Measurements from ENCODE around the gene SETD1B. TPM values are rescaled to one million over a fixed set of nuclear protein-coding genes. Genes with fewer than 3 reads are reported as not detected.
"Not testable (repeated sequence)": the region's sequence is repeated elsewhere in the genome, so short reads cannot be mapped to it uniquely, and the experiment has no call there.

Gene SETD1B
- total and polyA plus RNA-seq, 4 experiments from 2014 or later, result 0.13 to 69.3 (median 35.2) TPM

GRCh38 chr12:121849665-121850064 lies 45.9 kb downstream of the SETD1B start:
- intact Hi-C loops (cut with micrococcal nuclease), result no loop called here
- POLR2A ChIA-PET (ENCODE audit: partially characterized antibody), result no interaction called here
- H3K4me1 ChIP-seq (ENCODE audit: insufficient read depth, low read length), result no peaks in the 10 kb centered on the region

GRCh38 chr12:121852392-121852791 lies 48.6 kb downstream of the SETD1B start:
- H3K4me3 Mint-ChIP-seq; H3K9me3 ChIP-seq (ENCODE audit: control insufficient read depth in 1 of 2, low read length in 2 of 2); H3K27ac Mint-ChIP-seq; DNase-seq; intact Hi-C loops (cut with micrococcal nuclease); H3K4me1 ChIP-seq (ENCODE audit: insufficient read depth, low read length); H3K36me3 Mint-ChIP-seq; H3K27ac ChIP-seq (ENCODE audit: low read depth, low read length); H3K4me1 Mint-ChIP-seq; H3K36me3 ChIP-seq (ENCODE audit: insufficient read depth, low read length); H3K27me3 ChIP-seq (ENCODE audit: insufficient read depth, low read length); H3K27me3 Mint-ChIP-seq; H3K4me3 ChIP-seq (ENCODE audit: low read length in 2 of 2); POLR2A ChIA-PET (ENCODE audit: partially characterized antibody); H3K9me3 Mint-ChIP-seq: not testable (repeated sequence)
- CTCF ChIA-PET (ENCODE audit: partially characterized antibody), result interaction anchor here (1.4 kb wide), 1 partner anchor 41 kb away, joined by 3 read pairs; no protein-coding TSS in a partner anchor

More at GRCh38 chr12:121849665-121850064, 45.9 kb downstream of the SETD1B start:
- H3K9me3 ChIP-seq (ENCODE audit: control insufficient read depth in 1 of 2, low read length in 2 of 2), result no peaks in the 10 kb centered on the region
- Mint-ChIP-seq H3K27me3 (no peaks in the 10 kb centered on the region), H3K4me1 (no peaks in the 10 kb centered on the region), H3K27ac (no peak overlapping the region), H3K4me3 (no peak overlapping the region), H3K36me3 (no peaks in the 10 kb centered on the region), H3K9me3 (no peaks in the 10 kb centered on the region)
- CTCF ChIA-PET (ENCODE audit: partially characterized antibody), result no interaction called here
- no peak for DNase-seq
- no peak overlapping the region for H3K4me3 ChIP-seq (ENCODE audit: low read length in 2 of 2)
- H3K27ac ChIP-seq (ENCODE audit: low read depth, low read length), result no peak overlapping the region
- no peaks in the 10 kb centered on the region for H3K36me3 ChIP-seq (ENCODE audit: insufficient read depth, low read length)
- H3K27me3 ChIP-seq (ENCODE audit: insufficient read depth, low read length), result no peaks in the 10 kb centered on the region

- intact Hi-C loops (cut with micrococcal nuclease), result no loop called here
- Histone ChIP-seq H3K36me3 (ENCODE audit: insufficient read depth, low read length) (no peaks in the 10 kb centered on the region), H3K4me3 (ENCODE audit: low read length in 2 of 2) (no peak overlapping the region), H3K27me3 (ENCODE audit: insufficient read depth, low read length) (no peaks in the 10 kb centered on the region), H3K9me3 (ENCODE audit: control insufficient read depth in 1 of 2, low read length in 2 of 2) (no peaks in the 10 kb centered on the region), H3K27ac (ENCODE audit: low read depth, low read length) (no peak overlapping the region), H3K4me1 (ENCODE audit: insufficient read depth, low read length) (no peaks in the 10 kb centered on the region)
- H3K4me1 Mint-ChIP-seq, result no peaks in the 10 kb centered on the region
- peak in 1 of 5 donors; percentile 40 for DNase-seq
- H3K36me3 Mint-ChIP-seq, result no peaks in the 10 kb centered on the region
- no peaks in the 10 kb centered on the region for H3K9me3 Mint-ChIP-seq
- H3K27ac Mint-ChIP-seq, result no peak overlapping the region
- no peaks in the 10 kb centered on the region for H3K27me3 Mint-ChIP-seq
- ChIA-PET CTCF (ENCODE audit: partially characterized antibody) (no interaction called here), POLR2A (ENCODE audit: partially characterized antibody) (no interaction called here)
- no peak overlapping the region for H3K4me3 Mint-ChIP-seq
Observed at GRCh38 chr12:121857322-121858246, 53.8 kb downstream of the SETD1B start.

GRCh38 chr12:121858318-121858661 lies 54.5 kb downstream of the SETD1B start:
- H3K4me1 ChIP-seq (ENCODE audit: insufficient read depth, low read length), result no peaks in the 10 kb centered on the region
- intact Hi-C loops (cut with micrococcal nuclease), result no loop called here
- ChIA-PET POLR2A (ENCODE audit: partially characterized antibody) (no interaction called here), CTCF (ENCODE audit: partially characterized antibody) (no interaction called here)
- Mint-ChIP-seq H3K36me3 (peaks cover 0 to 1% of the 10 kb centered on the region in 2 donors), H3K27ac (no peak overlapping the region), H3K27me3 (no peaks in the 10 kb centered on the region), H3K4me1 (no peaks in the 10 kb centered on the region), H3K9me3 (no peaks in the 10 kb centered on the region), H3K4me3 (no peak overlapping the region)
- H3K9me3 ChIP-seq (ENCODE audit: control insufficient read depth in 1 of 2, low read length in 2 of 2), result no peaks in the 10 kb centered on the region
- no peaks in the 10 kb centered on the region for H3K36me3 ChIP-seq (ENCODE audit: insufficient read depth, low read length)
- no peaks in the 10 kb centered on the region for H3K27me3 ChIP-seq (ENCODE audit: insufficient read depth, low read length)
- no peak overlapping the region for H3K4me3 ChIP-seq (ENCODE audit: low read length in 2 of 2)
- no peak overlapping the region for H3K27ac ChIP-seq (ENCODE audit: low read depth, low read length)
- DNase-seq, result no peak

- H3K36me3 Mint-ChIP-seq, result peaks cover 0 to 3% of the 10 kb centered on the region in 2 donors
- no peaks in the 10 kb centered on the region for H3K4me1 Mint-ChIP-seq
- ChIA-PET CTCF (ENCODE audit: partially characterized antibody) (no interaction called here), POLR2A (ENCODE audit: partially characterized antibody) (no interaction called here)
- H3K4me3 Mint-ChIP-seq, result no peak within 1 kb of the TSS
- Histone ChIP-seq H3K9me3 (ENCODE audit: control insufficient read depth in 1 of 2, low read length in 2 of 2) (no peaks in the 10 kb centered on the region), H3K4me3 (ENCODE audit: low read length in 2 of 2) (no peak within 1 kb of the TSS), H3K36me3 (ENCODE audit: insufficient read depth, low read length) (no peaks in the 10 kb centered on the region), H3K4me1 (ENCODE audit: insufficient read depth, low read length) (no peaks in the 10 kb centered on the region), H3K27me3 (ENCODE audit: insufficient read depth, low read length) (no peaks in the 10 kb centered on the region), H3K27ac (ENCODE audit: low read depth, low read length) (no peak within 1 kb of the TSS)
- H3K27me3 Mint-ChIP-seq, result no peaks in the 10 kb centered on the region
- no peaks in the 10 kb centered on the region for H3K9me3 Mint-ChIP-seq
- H3K27ac Mint-ChIP-seq, result peak within 1 kb of the TSS in 2 of 7 donors; percentile 17 to 27
- intact Hi-C loops (cut with micrococcal nuclease), result no loop called here
- no peak for DNase-seq
Observed at GRCh38 chr12:121858662-121859572, 55.1 kb downstream of the SETD1B start, which contains the start of gene HPD. TSS of gene HPD (minus strand) at chr12:121858859. CDS start at chr12:121858823, 36 bp downstream.

GRCh38 chr12:121860257-121860656 lies 56.4 kb downstream of the SETD1B start:
- Mint-ChIP-seq H3K36me3 (peaks cover 0 to 3% of the 10 kb centered on the region in 2 donors), H3K9me3 (no peaks in the 10 kb centered on the region)
- CTCF ChIA-PET (ENCODE audit: partially characterized antibody), result no interaction called here

GRCh38 chr12:121860699-121861098 lies 56.9 kb downstream of the SETD1B start:
- H3K27me3 ChIP-seq (ENCODE audit: insufficient read depth, low read length); H3K4me3 Mint-ChIP-seq; H3K9me3 ChIP-seq (ENCODE audit: control insufficient read depth in 1 of 2, low read length in 2 of 2); intact Hi-C loops (cut with micrococcal nuclease); H3K27ac ChIP-seq (ENCODE audit: low read depth, low read length); H3K4me1 Mint-ChIP-seq; H3K9me3 Mint-ChIP-seq; H3K36me3 ChIP-seq (ENCODE audit: insufficient read depth, low read length); H3K27me3 Mint-ChIP-seq; H3K4me3 ChIP-seq (ENCODE audit: low read length in 2 of 2); POLR2A ChIA-PET (ENCODE audit: partially characterized antibody); DNase-seq; H3K36me3 Mint-ChIP-seq; CTCF ChIA-PET (ENCODE audit: partially characterized antibody); H3K4me1 ChIP-seq (ENCODE audit: insufficient read depth, low read length): not testable (repeated sequence)
- H3K27ac Mint-ChIP-seq, result peak overlapping the region in 1 of 7 donors; percentile 22

More at GRCh38 chr12:121860257-121860656, 56.4 kb downstream of the SETD1B start:
- Histone ChIP-seq H3K4me3 (ENCODE audit: low read length in 2 of 2) (no peak overlapping the region), H3K9me3 (ENCODE audit: control insufficient read depth in 1 of 2, low read length in 2 of 2) (no peaks in the 10 kb centered on the region), H3K36me3 (ENCODE audit: insufficient read depth, low read length) (no peaks in the 10 kb centered on the region), H3K4me1 (ENCODE audit: insufficient read depth, low read length) (no peaks in the 10 kb centered on the region), H3K27ac (ENCODE audit: low read depth, low read length) (no peak overlapping the region), H3K27me3 (ENCODE audit: insufficient read depth, low read length) (no peaks in the 10 kb centered on the region)
- no peak overlapping the region for H3K4me3 Mint-ChIP-seq
- DNase-seq, result no peak
- H3K27ac Mint-ChIP-seq, result no peak overlapping the region
- no peaks in the 10 kb centered on the region for H3K27me3 Mint-ChIP-seq
- intact Hi-C loops (cut with micrococcal nuclease), result no loop called here
- POLR2A ChIA-PET (ENCODE audit: partially characterized antibody), result no interaction called here
- H3K4me1 Mint-ChIP-seq, result no peaks in the 10 kb centered on the region
